NCI-H1436 treated with DMSO at 0.1 percent for 48 hours (cell line): ENCODE data around the gene ANXA3.

Experiments used
- DNase-seq: peaks from one replicate; lab custom pipeline; 2025; lab: John Stamatoyannopoulos, UW

Gene ANXA3

GRCh38 chr4:78612398-78613178 is 61.0 kb downstream of the ANXA3 start:
- DNase-seq: no peak

- DNase-seq: peak; percentile 40
Measured at GRCh38 chr4:78613522-78614321, 62.2 kb downstream of the ANXA3 start.

- DNase-seq: no peak
Measured at GRCh38 chr4:78616046-78616498, 64.5 kb downstream of the ANXA3 start.

- no peak for DNase-seq
Measured at GRCh38 chr4:78618436-78618835, 66.9 kb downstream of the ANXA3 start.

DNA sequence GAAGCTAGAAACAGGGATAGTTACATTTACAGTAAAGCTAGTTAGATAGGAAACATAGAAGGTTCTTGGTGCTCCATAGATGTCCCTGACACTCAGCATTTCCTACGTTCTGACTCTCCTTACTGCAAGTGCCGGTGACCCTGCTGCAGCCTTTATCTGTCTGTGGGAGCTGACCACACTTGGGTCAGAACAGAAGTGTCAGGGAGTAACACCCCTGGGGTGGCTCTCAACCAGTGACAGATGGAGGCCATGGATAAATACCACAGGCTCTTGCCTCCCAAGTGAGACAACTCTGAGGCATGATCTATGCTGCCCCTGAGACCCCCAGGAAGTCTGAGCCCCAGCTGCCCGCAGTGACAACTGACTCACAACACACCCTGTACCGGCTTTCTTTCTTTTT is 69.8 kb downstream of the ANXA3 start:
- DNase-seq: no peak

DNA sequence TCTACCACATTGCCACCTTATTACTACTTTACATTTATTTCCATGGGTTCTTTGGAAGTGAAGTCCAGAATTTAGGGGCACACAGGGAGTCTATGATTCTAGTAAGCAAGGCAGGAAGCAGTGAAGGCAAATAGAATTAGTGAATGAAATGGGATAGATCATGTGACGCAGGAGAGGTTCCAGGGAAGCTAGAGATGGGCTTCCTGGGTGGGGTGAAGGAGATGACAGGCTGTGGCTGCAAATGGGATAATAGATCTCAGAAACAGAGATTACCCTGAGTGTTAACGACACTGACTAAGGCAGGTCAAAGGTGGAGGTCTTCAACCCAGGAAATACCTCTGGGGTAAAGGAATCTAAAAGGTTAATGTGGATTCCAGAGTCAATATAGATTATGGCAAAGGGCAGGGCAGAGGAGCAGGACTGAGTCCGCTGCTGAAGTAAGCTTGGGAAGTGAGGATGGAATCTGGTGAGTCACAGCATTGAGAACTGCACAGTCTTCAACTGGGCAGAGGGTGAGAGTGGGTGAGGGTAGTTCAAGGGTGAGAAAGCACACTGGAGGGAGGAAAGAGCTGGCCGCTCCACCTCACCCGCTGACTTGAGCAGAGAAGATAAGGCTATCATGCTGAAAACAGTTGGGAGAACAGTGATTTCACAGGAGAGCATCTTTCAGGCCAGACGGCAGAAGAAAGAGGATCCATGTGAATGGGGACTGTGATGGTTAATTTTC is 70.8 kb downstream of the ANXA3 start:
- no peak for DNase-seq

DNA sequence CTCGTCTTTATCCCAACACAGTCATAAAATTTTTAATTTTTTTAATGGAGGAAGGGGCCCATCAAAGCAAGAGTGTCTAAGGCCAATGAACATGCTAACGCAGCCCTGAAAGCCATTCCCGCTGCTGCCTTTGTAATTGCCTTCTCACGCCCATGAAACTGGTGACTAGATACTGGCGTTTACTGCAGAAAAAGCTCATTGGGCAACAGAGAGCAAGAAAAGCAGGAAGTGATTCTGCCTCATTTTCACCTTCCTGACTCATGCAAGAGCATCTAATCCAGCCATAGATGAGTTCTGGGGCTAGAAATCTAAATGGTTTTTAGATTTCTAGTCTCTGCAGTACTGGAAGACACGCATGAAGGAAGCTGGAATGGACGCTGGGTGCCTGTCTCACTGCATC is 72.5 kb downstream of the ANXA3 start:
- DNase-seq: no peak

- DNase-seq: no peak
Measured at GRCh38 chr4:78625073-78625472, 73.5 kb downstream of the ANXA3 start.

GRCh38 chr4:78627046-78627965 is 75.7 kb downstream of the ANXA3 start:
- DNase-seq: no peak

- no peak for DNase-seq
Measured at GRCh38 chr4:78627966-78628678, 76.6 kb downstream of the ANXA3 start.

DNA sequence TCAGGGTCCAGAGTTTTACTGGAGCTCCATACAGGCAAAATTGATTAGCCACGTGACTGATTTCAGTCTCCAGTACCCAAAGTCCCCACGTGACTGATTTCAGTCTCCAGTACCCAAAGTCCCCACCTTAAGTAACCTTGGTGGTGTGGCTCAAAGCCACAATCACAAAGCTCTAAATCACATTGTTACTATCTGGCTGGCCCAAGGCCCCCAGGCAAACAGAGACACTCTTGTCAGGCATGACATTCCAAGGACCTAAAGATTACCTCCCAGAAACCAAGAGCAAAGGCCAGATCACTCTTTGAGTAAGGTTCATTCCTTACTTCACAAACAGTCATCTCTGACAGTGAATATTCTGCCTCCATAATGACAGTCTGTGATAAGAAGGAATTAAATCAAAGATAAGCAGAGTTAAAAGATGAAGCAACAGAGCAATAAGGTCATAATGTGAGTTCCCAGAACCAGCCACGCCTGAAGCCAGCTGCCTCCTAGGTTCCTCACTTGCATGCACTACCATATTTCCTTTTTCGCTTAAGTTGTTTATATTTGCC is 78.5 kb downstream of the ANXA3 start:
- no peak for DNase-seq

GRCh38 chr4:78630615-78631014 is 79.0 kb downstream of the ANXA3 start:
- no peak for DNase-seq

GRCh38 chr4:78634011-78634664 is 82.6 kb downstream of the ANXA3 start:
- no peak for DNase-seq

DNA sequence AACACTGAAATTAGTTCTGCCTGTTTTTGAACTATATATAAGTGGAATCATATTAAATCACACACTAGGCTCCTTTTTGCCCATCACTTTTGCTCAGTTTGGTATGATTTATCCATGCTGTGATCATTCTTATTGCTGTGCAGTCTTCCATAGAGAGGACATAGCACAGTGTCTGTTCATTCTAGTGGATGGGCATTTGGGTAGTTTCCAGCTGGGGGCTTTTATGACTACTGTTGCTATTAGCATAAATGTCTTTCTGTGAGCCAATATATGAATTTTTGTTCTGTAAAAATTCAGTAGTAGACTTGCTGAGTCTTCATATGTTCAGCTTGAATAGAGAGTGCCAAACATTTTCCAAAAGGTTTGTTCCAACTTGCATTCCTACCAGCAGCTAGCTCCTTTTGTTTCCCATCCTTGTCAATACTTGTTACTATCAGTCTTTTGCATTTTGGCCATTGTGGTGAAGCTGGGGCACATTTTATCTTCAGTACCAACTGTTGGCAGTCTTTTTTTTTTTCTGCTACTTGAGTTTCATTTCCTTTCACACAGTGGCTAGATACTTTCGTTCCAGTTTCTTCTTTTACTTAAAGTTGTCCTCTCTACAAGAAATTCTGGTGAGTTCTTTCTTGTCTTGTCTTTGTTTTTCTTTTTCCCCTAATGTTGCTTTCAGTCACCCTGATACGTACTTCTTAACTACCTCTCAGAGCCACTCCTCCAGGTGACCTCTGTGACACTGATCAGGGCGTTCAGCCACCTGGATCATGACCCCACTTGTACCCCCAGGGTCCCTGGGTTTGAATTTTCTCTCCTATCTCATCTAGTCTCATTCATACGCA is 87.0 kb downstream of the ANXA3 start:
- DNase-seq: no peak

- DNase-seq: no peak
Measured at GRCh38 chr4:78640714-78641113, 89.1 kb downstream of the ANXA3 start.

DNA sequence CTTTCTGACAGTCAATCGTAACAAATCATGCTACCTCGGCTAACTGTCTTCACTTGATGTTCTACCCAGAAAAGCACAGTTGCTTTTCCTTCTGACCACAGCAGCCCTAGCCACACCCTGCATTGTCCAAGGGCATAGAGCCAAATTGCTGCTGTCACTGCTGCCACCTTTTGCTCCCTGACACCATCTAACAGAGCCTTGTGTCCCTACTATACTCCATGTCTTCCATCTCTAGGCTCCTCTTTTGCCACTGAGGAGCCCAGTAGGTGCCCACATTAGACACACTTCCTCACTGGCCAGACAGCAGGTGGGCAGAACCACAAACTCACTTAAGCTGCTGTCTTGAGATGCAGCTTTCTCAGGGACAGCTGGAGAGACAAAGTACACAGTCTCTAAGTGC is 91.4 kb downstream of the ANXA3 start:
- no peak for DNase-seq

- DNase-seq: no peak
Measured at GRCh38 chr4:78644063-78644691, 92.6 kb downstream of the ANXA3 start.

DNA sequence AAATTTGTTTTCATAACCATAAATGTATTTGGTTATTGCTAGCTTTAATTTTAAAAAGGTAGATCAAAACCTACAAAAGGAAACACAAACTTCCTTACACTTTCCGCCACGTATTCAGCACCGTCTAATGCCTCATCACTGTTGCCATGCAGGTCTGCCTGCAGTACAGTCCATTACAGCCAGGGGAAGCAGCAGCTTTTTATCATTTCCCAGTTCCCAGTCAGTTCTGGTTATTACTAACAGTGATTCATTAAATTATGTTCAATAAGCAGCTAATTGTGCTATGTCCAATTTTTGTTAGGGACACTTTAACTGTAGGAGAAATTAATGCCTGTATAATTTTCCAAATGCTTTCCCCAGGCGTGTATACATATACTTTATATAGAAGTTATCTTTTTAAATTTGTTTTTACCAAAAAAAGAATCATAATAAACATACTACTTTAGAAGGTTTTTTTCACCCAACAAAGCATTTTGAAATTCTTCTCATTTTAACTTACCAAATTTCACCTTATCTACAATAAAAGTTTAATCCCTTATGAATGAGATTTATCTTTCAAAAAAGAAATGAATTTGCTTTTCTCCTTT is 93.3 kb downstream of the ANXA3 start:
- no peak for DNase-seq
